H1 (cell line): ENCODE measurements around the gene SKAP2. TPM values are rescaled to one million over a fixed set of nuclear protein-coding genes. Genes with fewer than 3 reads are reported as not detected.

Experiments used
- BACH1 ChIP-seq: IDR thresholded peaks from 2 replicates; pipeline ENCODE4 v1.6.1; 2012; ENCODE audit warnings: low read length, improper control_type of control experiment
- CHD2 ChIP-seq: IDR thresholded peaks from 2 replicates; pipeline ENCODE4 v1.6.1; 2012; ENCODE audit warnings: low read length, improper control_type of control experiment
- CHD7 ChIP-seq: fragments of 300-600 bp; sonication (generic); IDR thresholded peaks from 2 replicates; pipeline ENCODE4 v1.7.1; 2012; ENCODE audit warnings: low read length, moderate library complexity, mild to moderate bottlenecking, inconsistent platforms; ENCODE audit not compliant: insufficient replicate concordance
- NANOG ChIP-seq: IDR thresholded peaks from 2 replicates; pipeline ENCODE4 v1.6.1; 2011; ENCODE audit warnings: low read length, low read depth, mild to moderate bottlenecking, inconsistent platforms; ENCODE audit not compliant: insufficient read depth, poor library complexity, severe bottlenecking
- NRF1 ChIP-seq: IDR thresholded peaks from 2 replicates; pipeline ENCODE4 v1.6.1; 2011; ENCODE audit warnings: mild to moderate bottlenecking, low read depth, low read length, improper control_type of control experiment
- RXRA ChIP-seq: IDR thresholded peaks from 2 replicates; pipeline ENCODE4 v1.6.1; 2011; ENCODE audit warnings: low read depth, mild to moderate bottlenecking, low read length, moderate library complexity; ENCODE audit not compliant: insufficient read depth
- SP1 ChIP-seq: IDR thresholded peaks from 2 replicates; pipeline ENCODE4 v1.6.1; 2011; ENCODE audit warnings: low read depth, low read length
- YY1 ChIP-seq: IDR thresholded peaks from 2 replicates; pipeline ENCODE4 v1.6.1; 2011; ENCODE audit warnings: low read depth, mild to moderate bottlenecking, low read length
- polyA plus RNA-seq, 7 experiments: library from polyadenylated mRNA; depleted of rRNA in 3 of 7; stranded (reverse) in 5 of 7; unstranded in 2 of 7; fragments of >200 nt in 5 of 7; fragments of 200-250 nt in 2 of 7; gene quantifications; 1 replicate in 5 of 7; 2 replicates in 1 of 7; 4 replicates in 1 of 7; pipeline versions ENCODE4 v1.2.1 to v1.2.3, GENCODE V29; 2011 to 2013; ENCODE audit warnings: missing spikeins in 2 of 7, mixed read lengths in 2 of 7
- total RNA-seq: library from RNA; stranded (reverse); fragmentation: NEBNext Ultra II Directional; extraction: Animal tissue kit (Norgen Biotek cat#: 25700); gene quantifications from 2 replicates; pipeline ENCODE4 v1.2.1, GENCODE V29; 2021

The SKAP2 gene
- total and polyA plus RNA-seq, 2 of the 8 experiments (the other 6 are each of a cell fraction or from before 2014, with no cell fraction given), result 0.53 to 5.1 TPM

DNA sequence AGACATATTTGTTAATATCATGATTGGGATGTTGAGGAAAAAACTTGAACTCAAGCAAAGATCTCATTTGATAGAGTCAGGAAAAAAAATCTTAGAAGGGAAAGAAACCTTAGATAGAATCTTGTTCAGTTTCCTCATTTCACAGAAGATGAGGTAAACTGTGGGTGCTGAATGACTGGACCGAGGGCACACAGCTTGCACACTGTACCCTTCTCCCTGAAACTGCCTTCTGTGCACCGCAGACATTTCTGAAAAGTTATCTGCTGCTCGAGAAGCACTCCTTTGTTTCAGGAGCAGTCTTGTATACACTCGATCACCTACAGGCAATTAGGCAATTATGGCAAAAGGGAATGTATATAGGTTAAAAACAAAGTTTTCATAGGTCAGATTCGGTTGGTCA is 167.4 kb downstream of the SKAP2 start (continued):
- TF ChIP-seq CHD7 (no peak), NANOG (no peak), CHD2 (no peak), YY1 (no peak), BACH1 (no peak), SP1 (no peak), NRF1 (no peak), RXRA (no peak)
